Measurements from ENCODE around the gene ULBP1.
"Not testable (repeated sequence)": the region's sequence is repeated elsewhere in the genome, so short reads cannot be mapped to it uniquely, and the experiment has no call there.

ULBP1 gene, protein sequence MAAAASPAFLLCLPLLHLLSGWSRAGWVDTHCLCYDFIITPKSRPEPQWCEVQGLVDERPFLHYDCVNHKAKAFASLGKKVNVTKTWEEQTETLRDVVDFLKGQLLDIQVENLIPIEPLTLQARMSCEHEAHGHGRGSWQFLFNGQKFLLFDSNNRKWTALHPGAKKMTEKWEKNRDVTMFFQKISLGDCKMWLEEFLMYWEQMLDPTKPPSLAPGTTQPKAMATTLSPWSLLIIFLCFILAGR

DNA sequence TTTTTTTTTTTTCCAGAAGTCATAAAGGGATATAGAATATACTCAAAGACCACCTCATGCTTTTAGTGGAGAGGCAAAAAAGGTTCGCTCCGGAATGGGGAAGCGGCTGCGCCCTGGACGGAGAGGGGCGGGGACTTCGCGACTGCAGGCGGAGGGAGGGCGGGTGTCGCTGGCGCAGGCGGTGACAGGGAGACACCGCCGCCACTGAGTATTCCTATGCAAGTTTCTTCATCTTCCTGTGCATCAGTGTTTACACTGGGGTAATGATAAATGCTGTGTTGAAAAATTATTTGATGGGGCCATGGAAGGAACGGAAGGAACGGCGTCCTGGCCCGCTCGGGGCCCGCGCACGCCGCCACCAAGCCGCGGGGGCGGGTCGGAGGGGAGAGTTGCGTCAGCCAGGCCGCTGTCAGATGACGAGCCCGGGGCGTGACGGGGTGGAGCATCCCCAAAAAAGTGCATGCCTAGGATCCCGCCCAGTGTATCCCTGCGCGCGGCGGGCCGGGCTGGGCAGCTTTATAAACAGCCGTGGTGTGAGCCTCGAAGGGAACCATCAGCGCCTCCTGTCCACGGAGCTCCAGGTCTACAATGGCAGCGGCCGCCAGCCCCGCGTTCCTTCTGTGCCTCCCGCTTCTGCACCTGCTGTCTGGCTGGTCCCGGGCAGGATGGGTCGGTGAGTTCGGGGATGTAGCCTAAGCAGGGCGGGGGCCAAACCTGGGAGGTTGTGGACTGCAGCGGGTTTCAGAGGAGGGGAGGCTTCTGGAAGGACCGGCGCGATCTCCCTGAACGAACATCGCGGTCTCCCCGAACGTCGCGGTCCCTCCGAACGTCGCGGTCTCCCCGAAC is at the start of gene ULBP1:
Gene ULBP1, plus strand, starts transcription at position 482 of the 846 bp plus-strand sequence. Its CDS starts 107 bp downstream, at position 589.
- peak; percentile 71 to 75 for DNase-seq

- DNase-seq, result no peak
These were observed 47.5 kb upstream of the ULBP1 start for GRCh38 chr6:149915970-149916865.

DNA sequence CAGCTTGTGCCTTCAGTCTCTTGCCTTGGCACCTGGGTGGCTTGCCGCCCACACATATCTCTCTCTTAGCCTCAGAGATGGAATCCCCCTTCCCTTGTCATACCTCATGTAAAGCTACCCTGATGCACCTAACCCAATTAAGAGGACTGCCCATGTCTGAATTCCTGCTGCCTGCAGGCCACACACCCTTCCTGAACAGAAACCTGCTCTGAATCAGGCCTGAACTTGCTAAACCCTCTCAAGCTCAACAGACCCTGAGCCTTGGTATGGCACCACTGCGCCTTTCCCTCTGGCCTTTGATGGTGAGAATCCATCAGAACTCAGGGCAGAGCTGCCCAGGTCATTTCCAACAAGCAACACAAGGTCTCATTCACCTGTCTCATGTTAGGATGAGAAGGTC is 46.1 kb upstream of the ULBP1 start:
- no peak for DNase-seq

GRCh38 chr6:149918151-149918905 is 45.4 kb upstream of the ULBP1 start:
- DNase-seq, result no peak

DNA sequence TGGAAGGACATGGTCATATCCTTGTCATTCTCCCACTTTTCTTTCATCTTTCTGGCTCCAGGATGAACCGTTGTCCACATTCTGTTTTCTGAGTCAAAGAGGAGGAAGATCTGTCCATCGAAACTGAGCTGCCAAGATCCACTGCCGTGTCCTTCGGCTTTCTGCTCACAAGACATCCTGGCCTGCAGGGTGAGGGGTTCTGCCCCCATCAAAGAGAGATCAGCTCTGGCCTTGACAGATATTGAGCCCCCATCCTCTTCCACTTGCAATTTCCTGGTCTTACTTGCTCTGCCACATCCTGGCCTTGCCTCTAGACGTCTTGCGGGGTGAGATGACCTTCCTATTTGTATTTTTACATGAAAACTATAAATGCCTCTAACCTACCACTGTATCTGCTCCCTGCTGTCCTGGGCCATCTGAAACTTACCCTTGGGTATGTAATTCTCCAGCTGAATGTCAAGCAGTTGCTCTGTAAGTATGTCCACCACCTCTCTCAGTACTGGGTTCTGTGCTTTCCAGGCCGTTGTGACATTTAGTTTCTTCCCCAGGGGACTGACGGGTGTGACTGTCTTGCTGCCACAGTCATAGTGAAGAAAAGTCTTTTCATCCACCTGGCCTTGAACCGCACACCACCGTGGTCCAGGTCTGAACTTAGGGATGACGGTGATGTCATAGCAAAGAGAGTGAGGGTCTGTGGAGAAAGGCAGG is 44.5 kb upstream of the ULBP1 start:
- DNase-seq, result not testable (repeated sequence)

GRCh38 chr6:149919834-149920225 is 43.9 kb upstream of the ULBP1 start:
- DNase-seq, result no peak

DNA sequence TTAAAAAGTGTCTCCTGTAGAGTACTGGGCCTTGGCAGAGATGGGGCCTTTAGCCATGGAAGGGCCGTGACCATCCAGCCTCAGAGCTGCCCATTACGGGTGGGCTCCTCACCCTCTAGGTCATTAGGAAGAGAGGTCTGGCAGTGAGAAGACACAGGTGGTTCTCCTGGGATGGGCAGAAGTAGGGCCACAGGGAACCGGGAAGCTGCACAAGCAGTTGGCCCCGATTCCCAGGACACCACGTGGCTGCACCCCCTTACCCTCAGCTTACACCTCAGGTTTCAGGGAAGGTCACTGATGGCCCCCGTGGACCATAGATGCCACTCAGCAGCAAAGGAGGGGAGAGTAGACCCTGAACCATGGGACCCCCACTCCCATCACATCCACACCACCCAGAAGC is 42.4 kb upstream of the ULBP1 start:
- no peak for DNase-seq

DNA sequence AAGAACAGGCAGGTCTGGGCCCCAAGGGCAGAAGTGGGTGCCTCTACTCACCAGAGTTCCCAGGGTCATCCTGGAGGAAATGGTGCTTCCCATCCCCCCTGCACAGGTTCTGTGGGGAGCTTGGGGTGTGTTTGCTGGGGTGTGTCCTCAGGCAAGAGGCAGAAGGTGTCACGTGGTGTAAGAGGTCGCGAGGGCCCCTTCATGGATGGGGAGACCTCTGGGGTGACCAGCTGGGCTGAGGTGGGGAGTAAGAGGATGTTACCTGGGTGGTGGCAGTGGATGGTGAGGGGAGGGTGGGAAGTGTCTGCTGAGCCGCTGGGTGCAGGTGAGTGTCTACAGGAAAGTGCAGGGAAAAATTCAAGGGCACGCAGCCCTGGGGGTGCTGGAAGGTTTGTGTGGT is 41.7 kb upstream of the ULBP1 start:
- DNase-seq, result not testable (repeated sequence)

DNA sequence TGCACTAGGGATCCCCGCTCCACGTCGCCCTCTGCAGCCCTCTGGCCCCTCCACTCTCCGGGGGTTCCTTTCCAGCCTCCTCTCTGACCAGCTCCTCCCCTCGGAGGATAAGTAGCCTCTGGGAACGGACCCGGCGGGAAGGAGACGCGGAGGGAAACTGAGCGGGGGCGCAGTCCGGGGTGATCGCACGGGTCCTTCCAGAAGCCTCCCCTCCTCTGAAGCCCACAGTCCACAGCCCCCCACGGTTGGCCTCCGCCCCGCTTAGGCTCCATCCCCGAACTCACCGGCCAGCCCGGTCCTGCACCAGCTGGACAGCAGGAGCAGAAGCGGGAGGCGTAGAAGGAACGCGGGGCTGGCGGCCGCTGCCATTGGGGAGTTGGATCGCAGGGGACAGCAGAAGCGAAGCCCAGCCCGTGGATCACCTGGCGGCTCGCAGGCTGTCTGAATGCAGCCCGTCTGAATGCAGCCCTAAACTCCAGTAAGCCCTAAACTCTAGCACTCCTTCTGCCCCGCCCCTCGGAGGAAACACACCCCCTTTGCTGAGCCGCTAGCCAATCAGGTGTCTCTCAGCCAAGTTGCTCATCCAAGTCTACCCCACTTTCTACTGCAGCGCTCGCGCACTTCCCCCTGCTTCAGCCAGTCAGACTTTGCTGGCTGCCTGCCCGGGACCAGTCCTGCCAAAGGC is 41.0 kb upstream of the ULBP1 start, which contains the start of gene RAET1G:
Gene RAET1G, minus strand, starts transcription at position 480 of the 685 bp plus-strand sequence. Its CDS starts 111 bp downstream, at position 369.
- DNase-seq, result peak; percentile 83 to 84

DNA sequence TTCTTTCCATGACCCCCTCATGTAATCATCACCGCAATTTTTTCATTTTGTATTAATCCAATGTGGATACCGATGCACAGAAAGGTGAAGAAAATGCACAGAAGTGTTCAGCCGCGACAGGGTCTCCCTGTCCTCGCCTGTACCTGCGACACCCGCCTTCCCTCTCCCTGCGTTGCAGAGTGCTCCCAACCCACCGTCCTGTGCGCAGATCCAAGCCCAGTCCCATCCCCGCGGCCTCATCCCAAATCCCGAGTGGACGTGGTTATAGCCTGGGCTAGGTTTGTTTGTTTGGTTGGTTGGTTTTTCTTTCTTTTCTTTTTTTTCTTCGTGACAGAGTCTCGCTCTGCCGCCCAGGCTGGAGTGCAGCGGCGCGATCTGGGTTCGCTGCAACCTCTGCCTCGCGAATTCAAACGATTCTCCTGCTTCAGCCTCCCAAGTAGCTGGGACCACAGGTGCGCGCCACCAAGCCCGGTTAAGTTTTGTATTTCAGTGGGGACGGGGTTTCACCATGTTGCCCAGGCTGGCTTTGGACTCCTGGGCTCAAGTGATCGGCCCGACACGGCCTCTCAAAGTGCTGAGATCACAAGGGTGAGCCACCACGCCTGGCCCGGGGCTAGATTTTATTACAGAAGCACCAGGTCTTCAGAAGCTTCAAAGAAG is 40.3 kb upstream of the ULBP1 start:
- no peak for DNase-seq

GRCh38 chr6:149924206-149924932 is 39.4 kb upstream of the ULBP1 start:
- DNase-seq, result no peak

- no peak for DNase-seq
These were observed 38.9 kb upstream of the ULBP1 start for GRCh38 chr6:149924933-149925252.

- no peak for DNase-seq
These were observed 38.3 kb upstream of the ULBP1 start for GRCh38 chr6:149925253-149925973.

- peak; percentile 71 to 74 for DNase-seq
These were observed 37.6 kb upstream of the ULBP1 start for GRCh38 chr6:149925974-149926777.

DNA sequence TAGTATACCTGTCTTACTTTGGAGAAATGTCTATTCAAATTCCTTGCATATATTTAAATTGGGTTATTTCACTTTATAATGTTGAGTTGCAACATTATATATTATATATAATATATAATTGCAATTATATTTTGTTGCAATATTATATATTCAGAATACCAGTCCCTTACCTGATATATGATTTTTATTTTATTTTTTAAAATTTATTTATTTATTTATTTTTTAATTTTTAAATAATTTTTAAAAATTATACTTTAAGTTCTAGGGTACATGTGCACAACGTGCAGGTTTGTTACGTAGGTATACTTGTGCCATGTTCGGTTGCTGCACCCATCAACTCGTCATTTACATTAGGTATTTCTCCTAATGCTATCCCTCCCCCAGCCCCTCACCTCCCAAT is 36.7 kb upstream of the ULBP1 start:
- not testable (repeated sequence) for DNase-seq

DNA sequence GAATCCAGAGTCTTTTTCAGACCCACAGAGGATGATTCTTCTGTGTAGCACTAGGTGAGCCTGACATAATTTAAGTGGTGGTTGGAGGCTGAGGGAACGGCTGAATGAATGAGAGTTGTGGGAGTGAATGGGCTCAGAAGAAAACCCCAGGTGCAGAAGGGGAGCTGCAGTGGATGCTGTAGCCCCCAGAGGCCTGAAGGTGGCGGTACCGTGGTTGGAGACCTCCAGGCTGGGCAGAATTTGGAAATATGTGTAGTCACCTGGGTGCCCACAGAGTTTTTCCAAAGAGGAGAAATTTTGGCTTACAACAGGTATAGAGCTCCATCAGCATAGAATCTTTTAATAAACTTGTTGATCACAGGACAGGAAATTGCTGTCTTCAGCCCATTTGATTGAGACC is 34.3 kb upstream of the ULBP1 start:
- DNase-seq, result no peak

DNA sequence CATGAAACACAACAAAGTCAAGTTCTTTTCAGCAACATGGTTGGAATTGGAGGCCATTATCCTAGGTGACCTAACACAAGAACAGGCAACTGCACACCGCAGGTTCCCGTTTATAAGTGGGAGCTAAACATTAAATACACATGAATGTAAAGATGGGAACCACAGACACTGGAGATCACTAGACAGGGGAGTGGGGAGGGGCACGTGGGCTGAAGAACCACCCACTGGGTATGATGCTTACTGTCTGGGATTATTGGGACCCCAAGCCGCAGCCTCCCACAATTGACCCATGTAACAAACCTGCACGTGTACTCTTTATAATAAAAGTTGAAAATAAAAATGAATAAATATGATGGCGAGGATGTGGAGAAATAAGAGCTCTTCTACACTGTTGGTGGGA is 32.2 kb upstream of the ULBP1 start:
- DNase-seq, result no peak

DNA sequence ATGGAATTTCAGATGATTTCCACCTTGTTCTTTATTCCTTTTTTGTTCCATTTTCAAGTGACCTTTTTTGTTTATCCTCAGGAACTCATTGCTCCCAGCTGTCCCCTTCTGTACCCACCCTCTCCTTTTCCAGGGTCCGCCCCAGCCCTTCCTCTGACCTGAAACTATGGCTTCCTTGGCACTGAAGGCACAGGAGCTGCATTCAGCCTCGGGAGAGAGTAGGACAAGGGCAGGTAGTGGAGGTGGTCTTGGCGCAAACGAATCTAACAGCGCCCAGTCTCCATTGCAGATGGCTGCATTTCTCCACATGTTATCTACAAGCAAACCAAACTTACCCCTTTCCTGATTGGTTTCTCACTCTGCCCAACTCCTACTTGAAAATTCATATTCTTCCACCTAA is 30.7 kb upstream of the ULBP1 start:
- DNase-seq, result no peak

All from activated CD4-positive, alpha-beta T cell treated with anti-CD3 and anti-CD28 coated beads, Interleukin-2, amount 50 U/mL, for 4 hours (primary cell).